DMS79 (cell line): Measurements from ENCODE around the gene CUL3.
"Not testable (repeated sequence)": the region's sequence is repeated elsewhere in the genome, so short reads cannot be mapped to it uniquely, and the experiment has no call there.

Source experiments
- DNase-seq: peaks from one replicate; lab custom pipeline; 2025; lab: John Stamatoyannopoulos, UW

Gene CUL3

DNA sequence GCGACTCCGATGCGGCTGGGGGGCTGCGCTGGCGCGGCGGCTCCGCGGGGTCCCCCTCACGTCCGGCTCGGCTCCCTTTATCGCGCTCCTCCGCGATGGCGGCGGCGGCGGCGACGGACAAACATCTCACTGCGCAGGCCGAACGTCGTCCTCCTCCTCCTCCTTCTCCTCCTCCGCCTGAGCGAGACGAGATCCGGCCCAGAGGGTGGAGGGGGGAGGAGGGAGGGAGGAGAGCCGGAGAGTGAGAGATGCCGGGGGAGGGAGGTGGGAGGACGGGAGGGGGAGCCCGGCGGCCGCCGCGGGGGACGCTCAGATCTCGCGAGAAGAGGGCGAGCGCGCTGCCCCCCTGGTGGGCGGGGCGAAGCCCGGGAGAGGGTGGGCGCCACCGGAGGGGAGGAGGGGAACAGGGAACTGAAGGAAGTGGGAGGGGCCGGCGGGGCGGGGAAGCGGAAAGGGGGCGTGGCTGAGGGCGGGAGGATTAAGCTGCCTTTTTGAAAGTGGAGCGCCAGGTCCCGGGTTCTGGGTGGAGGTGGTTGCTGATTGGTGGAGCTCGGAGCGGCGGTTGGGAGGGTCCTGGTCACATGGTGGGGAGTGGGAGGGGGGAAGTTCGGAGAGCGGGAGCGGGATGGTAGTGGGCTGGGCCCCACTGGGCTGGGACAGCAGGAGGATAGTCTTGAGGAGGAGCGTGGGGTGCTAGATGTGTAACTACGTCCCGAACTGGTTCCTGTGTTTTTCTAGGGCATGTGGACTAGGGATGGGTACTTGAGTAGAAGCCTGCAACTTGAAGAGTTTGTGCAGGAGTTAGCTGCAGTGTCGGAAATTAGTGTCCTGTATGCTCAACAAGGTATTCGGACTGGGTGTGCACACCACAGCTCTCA is at the start of gene CUL3:
TSS of gene CUL3 (minus strand) at position 153 of the 878 bp plus-strand sequence. CDS start 354 bp downstream, outside the sequence.
- DNase-seq = peak; percentile 94

DNA sequence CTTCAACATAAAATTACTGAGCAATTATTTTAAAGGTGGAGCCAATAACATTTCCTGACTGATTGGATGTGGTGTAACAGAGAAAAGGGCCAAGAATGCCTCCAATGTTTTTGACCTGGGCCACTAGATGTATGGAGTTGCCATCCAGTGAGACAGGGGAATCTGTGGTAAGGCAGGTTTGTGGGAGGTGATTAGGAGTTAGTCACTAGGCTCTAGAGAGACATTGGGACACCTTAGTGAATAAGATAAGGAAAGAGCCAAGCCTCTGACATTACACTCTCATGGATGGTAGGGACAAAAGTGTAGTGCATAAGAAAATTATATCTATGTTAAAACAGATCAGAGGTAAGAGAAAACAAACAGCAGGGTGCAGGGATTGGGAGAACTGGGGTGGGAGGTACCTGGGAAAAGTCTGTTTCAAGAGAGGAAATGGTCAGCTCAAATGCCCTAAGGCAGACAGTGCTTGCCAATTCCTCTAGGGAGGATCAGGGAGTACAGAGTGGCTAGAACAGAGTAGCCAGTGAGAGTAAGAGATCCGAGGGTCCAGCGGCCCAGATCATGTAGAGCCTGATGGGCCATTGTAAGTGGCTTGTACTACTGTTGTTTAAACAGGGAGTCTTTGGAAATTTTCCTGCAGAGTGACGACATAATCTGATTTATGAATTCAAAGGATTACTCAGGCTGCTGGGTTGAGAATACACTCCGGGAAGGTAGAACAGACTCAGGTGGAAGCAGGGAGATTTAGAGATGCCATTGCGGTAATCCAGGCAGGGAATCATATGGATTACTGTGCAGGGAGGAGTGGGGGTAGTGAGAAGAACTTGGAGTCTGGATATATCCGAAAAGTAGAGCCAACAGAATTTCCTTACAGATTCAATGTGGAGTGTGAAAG is 45.7 kb upstream of the CUL3 start:
- no peak for DNase-seq

DNA sequence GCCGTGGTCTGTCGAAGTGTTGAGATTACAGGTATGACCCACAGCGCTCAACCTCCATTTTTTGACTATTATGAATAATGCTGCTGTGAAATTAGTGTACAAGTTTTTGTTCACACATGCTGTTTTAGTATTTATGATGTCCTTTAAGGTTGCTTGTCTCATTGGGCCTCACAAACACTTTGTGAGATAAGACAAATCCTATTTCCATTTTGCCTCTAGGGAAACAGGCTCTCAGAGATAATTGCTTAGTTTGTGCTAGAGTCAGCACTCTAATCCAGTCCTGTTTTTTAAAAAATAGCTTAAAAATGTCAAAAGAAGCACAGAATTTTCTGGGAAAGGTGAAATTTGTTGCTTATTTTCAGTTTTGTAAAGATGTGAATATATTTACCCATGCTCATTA is 43.3 kb upstream of the CUL3 start:
- DNase-seq = no peak

DNA sequence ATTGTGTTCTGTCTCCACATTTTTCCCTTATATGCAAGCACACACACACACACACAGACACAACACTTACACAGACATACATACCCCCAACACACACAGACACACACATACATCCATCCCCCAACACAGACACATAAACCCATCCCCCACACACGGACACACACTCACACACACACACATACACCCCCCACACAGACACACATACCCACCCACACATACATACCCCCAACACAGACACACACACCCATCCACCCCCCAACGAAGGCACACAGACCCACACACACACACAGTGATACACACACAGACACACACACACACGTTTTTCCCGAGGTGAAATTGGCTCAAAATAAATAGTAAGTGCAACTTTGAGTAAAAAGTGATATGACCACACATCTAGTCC is 41.6 kb upstream of the CUL3 start:
- no peak for DNase-seq

DNA sequence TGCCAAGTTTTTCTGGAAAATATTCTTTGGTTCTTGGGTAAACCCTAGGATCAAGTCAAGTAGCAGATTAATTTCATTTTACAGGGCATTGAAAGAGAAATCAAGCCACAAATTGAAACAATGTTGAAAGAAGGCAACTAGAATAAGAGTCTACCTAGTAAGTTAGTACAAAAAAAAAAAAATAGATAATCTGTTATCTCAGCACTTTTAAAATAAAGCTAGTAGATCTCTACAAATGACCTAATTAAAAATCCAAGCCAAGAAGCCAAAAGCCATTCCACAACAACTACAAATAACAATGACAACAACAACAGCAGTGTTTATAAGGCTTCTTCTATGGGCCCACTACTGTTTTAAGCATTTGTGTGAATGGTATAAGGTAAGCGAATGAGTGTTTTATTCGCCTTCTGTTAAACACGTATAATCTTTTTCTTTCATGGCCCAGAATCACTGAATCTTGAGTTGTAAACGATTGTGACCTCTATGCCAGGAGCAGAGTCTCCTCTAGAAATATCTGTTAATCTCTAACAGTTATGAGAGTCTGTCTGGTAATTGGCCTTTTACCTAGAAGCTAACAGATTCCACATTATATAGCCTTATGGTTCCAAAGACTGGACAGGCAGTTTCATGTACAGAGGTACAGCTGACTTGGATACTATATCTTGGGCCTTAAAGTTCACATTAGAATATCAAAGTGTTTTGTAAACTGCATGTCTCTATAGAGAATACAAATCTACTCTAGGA is 28.6 kb upstream of the CUL3 start:
- no peak for DNase-seq

DNA sequence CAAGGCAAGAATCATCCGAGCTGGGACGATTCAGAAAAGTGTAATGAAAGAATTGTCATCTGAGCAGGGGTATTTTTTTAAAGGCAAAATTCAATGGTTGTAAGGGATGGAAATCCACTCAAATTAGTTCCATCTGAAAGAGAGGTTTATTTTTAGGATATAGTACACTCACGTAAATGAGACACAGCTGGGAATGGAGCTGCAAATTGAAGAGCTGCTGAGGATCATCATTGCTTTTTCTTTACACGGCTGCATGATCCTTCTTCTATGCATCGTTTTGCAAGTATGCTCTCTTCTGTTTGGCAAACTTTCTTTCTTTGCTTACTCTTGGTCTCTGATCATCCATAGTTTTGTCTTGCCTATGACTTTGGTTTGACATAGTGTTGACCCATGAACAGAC is 27.4 kb upstream of the CUL3 start:
- no peak for DNase-seq

DNA sequence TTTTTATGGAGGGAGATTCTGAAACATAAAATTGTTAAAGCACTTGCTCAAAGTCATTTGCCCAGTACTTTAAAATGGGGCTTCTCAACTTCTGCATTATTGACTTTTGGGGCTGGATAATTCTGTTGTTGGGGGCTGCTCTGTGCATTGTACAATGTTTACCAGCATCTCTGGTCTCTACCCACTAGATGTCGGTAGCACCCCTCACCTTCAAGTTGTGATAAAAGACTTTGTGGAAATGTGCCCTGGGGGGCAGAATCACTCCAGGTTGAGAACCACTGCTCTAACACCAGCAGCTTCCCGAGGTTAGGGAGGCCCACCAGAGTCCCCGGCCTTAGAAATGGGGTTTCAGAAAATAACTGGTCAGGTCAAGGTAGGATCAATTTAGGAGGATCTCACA is 26.8 kb upstream of the CUL3 start:
- no peak for DNase-seq

DNA sequence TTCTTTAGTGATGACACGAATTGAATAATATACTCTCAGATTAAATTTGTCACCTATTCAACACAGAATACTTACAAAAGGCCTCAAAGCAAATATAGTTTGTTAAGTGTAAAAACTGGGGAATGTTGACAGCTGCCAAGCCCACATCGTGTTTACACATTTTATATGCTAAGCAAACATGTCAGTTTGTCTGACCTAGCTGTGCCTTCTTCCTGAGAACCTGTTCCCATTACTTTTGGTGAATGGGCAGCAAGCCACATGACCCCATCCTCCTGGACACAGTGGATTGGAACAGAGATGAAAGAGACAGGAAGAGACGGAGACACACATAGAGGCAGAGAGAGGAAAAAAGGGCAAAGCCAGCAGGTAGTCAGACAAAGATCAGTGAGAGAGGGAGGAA is 22.9 kb upstream of the CUL3 start:
- DNase-seq = no peak

DNA sequence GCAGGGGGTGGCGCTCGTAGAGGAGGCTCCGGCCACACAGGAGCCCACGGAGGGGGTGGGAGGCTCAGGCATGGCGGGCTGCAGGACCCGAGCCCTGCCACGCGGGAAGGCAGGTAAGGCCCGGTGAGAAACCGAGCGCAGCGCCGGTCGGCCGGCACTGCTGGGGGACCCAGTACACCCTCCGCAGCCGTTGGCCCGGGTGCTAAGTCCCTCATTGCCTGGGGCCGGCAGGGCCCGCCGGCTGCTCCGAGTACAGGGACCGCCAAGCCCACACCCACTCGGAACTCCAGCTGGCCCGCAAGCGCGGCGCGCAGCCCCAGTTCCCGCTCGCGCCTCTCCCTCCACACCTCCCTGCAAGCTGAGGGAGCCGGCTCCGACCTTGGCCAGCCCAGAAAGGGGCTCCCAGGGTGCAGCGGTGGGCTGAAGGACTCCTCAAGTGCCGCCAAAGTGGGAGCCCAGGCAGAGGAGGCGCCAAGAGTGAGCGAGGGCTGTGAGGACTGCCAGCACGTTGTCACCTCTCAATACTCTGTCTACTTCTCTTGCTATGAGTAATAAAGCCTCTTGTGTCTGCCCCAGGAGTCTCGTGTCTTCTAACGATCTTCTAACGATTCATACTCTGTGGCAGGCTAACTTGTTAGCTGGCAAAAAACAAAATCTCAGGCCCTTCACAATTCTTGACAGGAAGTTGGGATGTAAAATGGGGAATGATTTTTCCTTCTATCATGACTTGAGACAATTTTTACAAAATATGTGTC is 18.8 kb upstream of the CUL3 start:
- DNase-seq = not testable (repeated sequence)

DNA sequence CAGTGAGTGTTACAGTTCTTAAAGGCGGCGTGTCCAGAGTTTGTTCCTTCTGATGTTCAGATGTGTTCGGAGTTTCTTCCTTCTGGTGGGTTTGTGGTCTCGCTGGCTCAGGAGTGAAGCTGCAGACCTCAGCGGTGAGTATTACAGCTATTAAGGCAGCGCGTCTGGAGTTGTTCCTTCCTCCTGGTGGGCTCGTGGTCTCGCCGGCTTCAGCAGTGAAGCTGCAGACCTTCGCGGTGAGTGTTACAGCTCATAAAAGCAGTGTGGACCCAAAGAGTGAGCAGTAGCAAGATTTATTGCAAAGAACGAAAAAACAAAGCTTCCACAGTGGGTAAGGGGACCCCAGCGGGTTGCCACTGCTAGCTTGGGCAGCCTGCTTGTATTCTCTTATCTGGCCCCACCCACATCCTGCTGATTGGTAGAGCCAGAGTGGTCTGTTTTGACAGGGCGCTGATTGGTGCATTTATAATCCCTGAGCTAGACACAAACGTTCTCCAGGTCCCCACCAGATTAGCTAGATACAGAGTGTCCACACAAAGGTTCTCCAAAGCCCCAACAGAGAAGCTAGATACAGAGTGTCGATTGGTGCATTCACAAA is 17.7 kb upstream of the CUL3 start:
- not testable (repeated sequence) for DNase-seq

DNA sequence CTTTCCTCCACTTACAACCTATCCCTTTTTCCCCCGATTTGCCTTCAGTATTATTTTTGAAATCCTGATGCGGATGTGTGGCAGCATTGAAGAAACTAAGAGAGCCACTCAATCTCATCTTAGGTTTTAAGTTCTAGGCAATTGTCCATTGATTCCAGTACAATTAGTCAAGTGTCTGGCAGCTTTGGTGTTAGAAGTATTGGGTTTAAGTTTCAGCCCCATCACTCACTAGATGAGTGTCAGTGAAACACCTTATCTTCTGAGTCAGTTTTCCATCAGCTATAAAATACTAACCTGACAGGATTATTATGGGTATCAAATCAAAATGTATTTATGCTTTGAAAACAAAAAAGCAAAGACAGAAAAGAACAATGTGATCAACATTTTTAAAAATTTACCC is 16.8 kb upstream of the CUL3 start:
- DNase-seq = no peak

DNA sequence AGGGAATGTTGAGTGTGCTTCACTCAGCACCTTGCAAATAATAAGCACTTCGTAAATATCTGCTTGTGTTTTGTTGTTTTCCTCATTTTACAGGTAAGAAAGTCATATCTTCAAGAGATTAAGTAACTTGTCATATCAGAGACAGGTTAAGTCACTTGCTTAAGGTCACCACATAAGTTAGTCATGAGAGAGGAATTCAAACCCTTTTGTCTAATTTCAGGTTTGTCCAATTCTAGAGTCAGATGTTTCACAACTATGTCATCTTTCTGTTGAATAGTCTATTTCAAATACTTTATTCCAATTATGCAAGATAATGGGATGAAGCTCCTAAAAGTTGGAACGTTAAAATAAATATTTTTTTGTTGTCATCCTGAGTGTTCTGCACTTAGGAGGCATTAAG is 13.5 kb upstream of the CUL3 start:
- DNase-seq = no peak

DNA sequence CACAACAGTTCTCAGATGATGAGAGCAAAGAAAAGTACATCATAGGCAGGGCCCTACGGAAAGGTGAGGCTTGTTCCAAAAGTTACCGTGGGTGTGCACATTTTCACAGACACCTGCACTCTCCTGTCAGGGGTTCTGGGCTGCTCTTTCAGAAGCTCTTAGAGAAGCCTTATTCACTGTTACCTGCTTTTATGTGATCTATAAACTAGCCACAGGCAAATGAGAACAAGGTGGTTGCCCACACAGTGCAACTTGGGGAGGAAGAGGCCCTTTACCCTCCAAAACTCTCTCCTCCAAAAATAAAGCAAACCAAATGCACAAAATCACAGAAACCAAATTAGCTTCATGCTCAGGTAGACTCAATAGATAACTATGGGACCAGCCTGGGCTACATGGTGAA is 11.1 kb upstream of the CUL3 start:
- no peak for DNase-seq

DNA sequence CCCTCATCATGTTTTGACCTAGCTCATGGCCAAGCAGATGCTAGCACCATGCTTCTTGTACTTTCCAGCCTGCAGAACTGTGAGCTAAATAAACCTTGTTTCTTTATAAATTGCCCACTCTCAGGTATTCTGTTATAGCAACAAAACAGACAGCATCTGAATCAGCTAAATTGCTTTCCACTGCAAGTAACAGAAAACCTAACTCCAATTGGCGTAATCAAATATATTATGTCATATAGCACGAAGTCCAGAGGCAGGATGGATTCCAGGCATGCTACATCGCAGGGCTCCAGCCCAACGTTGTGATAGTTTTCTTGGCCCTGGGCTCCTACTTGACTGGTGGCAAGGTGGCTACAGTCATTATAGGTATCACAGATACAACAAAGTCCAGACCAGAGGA is 10.4 kb upstream of the CUL3 start:
- DNase-seq = no peak

DNA sequence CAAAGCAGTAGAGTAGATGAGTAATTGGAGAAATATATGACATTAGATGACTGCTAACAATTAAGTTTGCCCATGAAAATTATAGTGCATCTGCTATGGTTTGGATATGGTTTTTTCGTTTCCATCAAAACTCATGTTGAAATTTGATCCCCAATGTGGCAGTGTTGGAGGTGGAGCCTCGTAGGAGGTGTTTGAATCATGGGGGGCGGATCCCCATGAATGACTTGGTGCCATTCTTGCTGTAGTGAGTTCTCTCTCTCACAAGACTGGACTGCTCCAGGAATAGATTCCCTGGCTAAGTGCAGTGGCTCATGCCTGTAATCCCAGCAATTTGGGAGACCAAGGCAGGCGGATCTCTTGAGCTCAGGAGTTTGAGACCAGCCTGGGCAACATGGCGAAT is 9.7 kb upstream of the CUL3 start:
- DNase-seq = no peak

DNA sequence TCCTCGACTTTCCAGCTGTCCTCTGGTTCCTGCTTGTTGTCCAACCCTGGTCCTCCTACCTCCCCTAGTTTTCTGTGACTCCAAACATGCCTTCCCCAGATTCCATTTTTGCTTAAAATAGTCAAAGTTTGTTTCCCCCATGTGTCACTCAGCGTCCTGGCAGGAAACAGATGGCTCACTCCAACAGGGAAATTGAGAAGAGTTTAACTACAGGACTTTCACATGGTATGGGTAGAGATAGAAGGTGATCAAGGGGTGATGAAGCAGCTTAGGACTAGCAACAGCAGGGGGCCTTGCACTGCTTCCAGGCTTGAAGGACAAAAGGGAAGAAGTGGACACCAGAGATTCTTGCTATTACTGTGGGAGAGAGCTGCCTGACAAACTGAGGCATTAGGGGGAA is 6.1 kb upstream of the CUL3 start:
- DNase-seq = no peak

DNA sequence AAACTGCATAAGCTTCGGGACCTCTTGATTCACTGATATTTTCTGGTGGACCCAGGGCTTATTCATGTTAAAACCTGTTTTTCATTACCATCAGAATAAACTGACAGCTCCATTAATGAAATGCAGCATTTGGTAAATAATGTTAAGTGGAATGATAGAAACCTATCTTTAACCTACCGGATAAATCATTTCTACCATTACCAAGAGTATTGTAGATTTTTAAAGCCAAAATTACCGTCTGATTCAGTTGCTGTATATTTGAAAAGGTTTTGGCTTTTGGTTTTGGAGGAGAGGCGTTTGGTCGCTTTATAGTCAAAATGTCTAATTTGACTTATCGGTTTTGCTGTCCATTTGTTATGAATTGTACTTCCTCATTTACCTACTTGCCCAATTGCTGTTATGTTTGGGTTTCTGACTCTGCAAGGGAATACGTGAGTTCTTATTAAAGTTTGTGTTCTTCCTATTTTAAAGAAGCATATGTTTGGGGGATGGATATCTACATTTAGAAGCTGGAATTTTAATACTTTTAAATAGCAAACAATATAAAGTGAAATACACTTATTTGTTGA is 1.0 kb upstream of the CUL3 start:
- DNase-seq = no peak

DNA sequence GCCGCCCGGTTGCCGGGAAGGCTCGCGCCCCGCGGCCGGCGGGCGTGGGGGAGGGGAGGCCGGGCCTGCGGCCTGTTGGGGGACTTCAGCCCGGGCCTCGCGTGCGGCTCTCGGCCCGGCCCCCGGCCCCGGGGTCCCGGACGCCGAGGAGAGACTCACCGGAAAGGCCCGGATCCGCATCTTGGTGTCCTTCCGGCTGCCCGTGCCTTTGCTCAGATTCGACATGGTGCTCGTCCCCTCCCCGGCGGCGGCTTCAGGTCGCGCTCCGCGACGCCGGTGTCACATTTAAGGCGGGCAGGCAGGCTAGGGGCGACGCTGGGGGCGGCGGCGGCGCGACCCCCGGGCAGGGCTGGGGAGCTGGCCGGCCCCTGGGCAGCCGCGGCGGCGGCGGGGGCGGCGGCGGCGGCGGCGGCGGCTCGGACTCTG is 365 bp downstream of the CUL3 start:
- DNase-seq = no peak

DNA sequence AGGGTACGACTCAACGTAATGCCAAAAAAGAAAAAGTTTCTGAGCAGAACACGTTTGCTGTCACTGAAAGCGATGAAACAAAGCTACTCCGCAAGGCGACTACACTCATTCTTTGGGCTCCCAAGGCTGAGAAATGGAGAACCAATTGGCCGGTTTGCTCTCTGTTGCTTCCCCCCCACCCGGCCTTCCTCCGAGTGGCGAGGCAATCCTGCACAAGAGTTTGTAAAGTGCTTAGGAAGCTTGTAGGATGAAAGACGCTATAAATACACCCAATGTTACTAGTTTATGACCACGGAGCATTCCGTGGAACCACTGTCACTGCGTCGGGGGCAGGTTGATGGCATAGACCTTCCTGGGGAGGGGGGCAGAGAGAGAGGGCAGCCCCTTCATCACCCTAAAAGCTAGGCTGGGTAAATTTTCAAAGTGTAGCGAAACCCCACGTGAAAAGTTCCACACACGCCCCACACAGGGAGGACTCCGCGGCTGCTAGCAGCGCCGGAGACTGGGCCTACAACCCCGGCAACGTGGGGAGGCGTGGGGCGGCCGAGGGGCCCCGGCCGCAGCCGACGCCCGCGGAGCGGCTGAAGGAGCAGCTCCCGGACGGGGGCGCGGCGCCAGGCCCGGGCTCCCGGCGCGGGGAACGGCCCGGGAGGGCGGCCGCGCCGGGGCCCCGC is 915 bp downstream of the CUL3 start:
- DNase-seq = no peak

DNA sequence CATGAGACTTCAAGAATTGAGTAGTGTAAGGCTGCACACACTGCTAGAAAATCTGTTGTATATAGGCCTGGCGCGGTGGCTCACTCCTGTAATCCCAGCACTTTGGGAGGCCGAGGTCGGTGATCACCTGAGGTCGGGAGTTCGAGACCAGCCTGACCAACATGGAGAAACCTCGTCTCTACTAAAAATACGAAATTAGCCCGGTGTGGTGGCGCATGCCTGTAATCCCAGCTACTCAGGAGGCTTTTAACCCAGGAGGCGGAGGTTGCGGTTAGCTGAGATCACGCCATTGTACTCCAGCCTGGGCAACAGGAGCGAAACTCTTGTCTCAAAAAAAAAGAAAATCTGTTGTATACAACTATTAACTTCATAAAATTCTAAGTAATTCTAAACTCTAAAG is 2.1 kb downstream of the CUL3 start:
- DNase-seq = not testable (repeated sequence)
